HG03342 (cell line): ENCODE results near the gene XPNPEP2.
"Not testable (repeated sequence)": the region's sequence is repeated elsewhere in the genome, so short reads cannot be mapped to it uniquely, and the experiment has no call there.

Experiments used
- ATAC-seq: cut with Tn5 transposase; IDR thresholded peaks from one replicate; pipeline ENCODE4 v1.9.1; 2021; ENCODE audit warnings: mild to moderate bottlenecking, moderate library complexity; ENCODE audit not compliant: unreplicated experiment

XPNPEP2 gene

DNA sequence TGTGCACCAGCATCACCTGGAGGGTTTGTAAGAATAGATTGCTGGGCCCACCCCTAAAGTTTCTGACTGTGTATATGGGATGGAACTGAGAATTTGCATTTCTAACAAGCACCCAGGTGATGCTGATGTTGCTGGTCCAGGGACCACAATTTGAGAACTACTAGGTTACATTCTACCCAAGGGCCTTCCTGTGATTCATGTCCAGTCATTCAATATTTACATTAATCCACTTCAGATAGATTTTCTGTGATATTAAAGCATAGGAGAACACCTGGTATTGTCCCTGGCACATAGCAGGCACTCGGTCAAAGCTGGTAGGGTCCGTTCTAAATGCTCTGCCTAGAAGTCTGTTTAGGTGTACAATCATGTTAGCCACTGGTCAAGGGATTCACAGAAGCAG, 19.5 kb upstream of the XPNPEP2 start:
- no peak for ATAC-seq

DNA sequence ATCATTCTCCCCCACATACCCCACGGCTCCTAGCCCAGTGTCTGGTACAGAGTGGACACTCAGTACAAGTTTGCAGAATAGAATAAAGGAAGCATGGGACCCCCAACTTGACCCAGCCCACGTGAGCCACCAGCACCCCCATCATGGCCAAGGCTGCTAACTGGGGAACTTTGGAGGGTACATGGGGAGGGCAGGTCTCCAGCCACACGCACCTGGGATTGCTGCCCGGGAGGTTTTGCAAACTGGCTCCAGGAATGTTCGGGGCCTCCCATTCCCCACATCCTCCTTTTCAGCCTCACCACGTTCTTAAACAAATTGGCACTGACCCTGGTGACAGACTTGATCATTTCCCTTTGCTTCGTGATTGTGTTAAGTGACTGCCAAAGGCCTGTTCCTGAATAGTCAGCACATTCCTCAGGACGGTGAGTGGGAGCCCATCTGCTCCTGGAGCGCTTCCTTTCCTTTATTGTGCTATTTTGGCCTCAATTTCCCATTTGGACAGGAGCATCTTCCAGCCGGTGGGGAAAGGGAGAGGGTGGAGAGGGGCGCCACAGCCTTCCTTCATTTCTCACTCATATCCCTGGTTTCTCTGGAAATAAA, 18.7 kb upstream of the XPNPEP2 start:
- no peak for ATAC-seq

DNA sequence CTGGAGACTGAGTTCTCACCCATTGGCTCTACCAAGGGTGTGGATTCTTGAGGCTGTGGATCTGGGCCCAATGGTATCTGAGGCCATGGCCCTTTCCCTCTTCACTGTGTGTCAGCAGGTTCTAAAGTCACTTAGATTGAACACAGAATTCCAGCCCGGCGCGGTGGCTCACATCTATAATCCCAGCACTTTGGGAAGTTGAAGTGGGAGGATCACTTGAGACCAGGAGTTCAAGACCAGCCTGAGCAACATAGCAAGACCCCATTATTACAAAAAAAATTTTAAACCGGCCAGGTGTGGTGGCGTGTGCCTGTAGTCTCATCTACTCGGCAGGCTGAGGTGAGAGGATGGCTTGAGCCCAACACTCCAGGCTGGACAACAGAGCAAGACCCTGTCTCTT, 18.0 kb upstream of the XPNPEP2 start:
- no peak for ATAC-seq

DNA sequence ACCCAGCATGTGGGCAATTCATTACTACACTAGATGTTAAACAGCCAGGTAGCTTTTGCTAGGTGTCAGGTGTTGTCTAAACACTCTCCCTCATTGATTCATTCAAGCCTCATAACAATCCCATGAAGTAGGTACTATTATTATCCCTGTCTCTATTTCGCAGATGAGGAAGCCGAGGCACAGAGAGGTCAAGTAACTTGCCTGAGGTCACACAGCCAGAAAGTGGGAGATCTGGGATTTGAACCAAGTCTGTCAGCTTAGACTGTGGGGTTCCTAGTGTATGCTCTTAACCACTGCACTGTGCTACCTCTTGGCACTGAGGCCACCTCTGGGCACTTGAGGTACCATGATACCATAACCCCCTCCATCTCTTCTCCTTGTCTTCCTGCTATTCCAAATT, 17.4 kb upstream of the XPNPEP2 start:
- no peak for ATAC-seq

DNA sequence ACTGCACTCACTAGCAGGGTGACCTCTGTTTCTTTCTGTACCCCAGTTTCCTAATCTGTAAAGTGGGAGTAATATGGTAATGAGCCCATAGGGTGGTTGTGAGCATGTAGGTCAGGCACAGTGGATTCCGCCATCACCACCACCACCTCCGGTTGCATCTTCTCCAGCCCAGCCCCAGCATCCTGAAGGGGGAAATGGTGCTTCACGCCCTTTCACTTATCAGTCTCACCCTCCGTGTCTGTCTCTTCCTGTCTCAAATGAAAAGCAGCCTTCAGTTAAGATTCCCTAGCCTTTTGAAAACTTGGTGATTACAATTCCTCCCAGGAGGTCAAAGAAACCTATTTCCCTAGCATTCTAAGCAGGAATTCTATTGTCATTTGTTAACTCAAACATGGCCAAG, 16.9 kb upstream of the XPNPEP2 start:
- ATAC-seq: no peak

DNA sequence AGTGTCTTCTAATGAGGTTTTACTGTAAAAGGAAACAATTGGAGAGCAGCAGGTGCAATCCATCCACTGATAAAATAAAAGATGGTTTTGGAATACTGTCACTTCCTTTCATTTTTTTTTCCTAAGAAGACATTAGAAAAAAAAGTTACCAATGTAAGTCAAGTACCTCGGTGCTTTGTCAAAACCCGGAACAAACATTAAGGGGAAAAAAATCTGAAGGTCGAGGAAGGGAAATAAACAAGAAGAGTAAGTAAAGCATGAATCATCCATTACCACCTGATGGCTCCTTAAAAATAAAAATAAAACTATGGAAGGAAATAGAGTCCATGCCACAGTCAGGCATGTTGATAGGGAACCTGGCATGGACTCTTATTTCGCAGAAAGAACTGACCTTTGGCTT, 15.3 kb upstream of the XPNPEP2 start:
- ATAC-seq: no peak

DNA sequence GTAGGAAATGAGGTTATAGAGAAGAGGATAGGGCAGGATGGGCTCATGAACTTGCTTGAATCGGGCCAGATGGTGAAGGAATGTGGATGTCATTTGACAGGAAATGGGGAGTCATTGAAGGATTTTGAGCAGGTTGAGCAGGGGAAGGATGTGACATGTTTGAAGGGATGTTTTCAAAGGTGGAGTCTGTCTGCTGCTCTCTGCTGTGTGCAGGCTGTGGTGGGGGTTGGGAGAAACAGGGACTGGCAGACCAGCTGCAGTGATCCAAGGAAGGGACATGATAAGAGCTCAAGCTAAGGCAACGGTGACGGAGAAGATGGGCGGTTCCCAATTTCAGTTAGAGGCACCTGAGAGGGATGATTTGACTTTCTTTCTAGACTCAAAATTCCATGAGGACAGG, 14.0 kb upstream of the XPNPEP2 start:
- ATAC-seq: no peak

DNA sequence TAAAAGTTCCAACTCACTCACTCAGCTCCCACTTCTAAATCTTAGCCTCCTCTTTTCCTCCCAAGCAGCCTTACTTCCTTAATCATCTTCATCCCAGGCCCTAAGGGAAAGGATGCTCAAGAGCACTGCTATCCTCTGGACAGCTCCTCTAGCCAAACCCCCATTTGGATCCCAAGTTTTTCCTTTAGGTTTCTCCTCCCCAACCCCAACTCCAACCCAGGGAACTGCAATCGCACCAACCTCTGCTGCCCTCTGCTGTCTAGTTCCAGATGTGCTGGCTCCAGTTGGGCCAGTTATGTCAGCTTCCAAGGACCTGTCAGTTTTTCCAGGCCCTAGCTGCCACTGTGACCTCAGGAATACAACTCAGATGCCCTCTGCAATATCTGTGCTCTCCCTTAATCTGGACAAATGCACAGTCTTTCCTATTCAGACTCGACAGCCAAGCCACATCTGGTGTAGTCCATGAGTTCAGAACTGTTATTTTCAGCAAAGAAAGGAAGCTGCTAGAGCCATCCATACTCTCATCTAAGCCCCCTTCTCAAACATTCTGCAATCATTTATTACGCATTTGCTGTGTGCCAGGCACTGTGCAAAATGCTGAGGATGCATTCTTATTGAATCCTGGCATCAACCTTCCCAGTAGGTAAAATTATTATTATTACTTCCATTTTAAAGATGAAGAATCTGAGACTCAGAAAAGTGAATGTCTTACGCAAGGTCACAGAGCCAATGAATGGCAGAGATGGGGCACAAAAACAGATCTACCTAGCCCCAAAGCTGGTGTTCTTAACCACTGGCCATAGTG, 12.3 kb upstream of the XPNPEP2 start:
- peak; percentile 49 for ATAC-seq

DNA sequence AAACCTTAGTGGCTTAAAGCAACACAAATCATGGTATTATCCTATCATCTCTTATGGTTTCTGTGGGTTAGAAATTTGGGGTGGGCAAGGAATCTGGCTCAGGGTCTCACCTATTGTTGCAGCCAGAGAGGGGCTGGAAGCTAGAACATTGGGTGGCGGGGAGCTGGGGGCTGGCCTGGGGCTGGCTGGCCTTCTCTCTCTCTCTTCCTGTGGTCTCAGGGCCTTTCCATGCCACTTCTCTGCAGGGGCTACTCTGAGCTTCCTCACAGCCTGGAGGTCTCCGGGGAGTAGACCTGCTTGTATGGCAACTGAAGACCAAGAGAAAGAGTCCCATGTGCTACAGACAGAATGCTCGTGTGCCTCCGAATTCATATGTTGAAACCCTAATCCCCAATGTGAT, 10.7 kb upstream of the XPNPEP2 start:
- ATAC-seq: no peak

DNA sequence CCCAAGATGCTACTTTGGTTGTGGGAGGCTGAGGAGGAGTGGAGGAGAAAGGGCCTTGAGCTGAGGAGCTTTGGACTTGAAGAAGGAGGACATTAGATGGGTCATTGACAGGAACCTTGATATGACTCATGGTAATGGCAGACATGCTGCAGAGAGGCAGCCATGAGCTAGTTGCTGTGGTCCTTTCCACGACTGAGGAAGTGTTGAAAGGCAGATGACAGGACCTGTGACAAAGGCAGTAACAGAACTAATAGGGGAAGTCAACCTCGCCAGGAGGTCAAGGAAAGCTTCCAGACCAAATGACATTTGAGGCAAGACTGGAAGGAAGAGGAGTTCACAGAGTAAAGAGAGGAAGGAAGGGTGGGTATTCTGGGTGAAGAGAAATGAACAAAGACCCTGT, 7.6 kb upstream of the XPNPEP2 start:
- no peak for ATAC-seq

DNA sequence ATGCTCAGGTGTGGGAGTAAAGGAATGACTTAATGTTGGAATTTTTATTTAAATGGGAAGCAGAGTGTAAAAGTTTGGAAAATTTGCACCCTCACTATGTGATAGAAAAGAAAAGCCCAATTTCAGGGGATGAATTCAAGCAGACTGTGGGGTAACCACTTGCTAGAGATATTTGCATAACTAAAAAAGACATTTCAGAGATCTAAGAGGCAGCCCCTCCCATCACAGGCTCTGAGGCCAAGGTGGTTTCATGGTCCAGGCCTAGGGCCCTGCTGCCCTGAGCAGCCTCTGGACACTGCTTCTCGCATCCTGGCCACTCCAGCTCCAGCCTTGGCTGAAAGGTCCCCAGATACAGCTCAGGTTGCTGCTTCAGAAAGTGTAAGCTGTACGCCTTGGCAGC, 5.9 kb upstream of the XPNPEP2 start:
- no peak for ATAC-seq

DNA sequence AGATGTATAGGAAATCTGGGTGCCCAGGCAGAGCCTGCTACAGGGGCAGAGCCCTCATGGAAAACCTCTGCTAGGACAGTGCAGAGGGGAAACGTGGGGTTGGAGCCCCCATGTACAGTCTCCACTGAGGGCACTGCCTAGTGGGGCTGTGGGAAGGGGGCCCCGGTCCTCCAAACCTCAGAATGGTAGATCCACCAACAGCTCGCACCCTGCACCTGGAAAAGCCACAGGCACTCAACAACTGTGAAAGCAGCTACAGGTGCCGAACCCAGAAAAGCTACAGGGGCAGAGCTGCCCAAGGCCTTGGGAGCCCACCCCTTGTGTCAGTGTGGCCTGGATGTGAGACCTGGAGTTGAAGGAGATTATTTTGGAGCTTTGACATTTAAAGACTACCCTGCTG, 5.4 kb upstream of the XPNPEP2 start:
- ATAC-seq: no peak

DNA sequence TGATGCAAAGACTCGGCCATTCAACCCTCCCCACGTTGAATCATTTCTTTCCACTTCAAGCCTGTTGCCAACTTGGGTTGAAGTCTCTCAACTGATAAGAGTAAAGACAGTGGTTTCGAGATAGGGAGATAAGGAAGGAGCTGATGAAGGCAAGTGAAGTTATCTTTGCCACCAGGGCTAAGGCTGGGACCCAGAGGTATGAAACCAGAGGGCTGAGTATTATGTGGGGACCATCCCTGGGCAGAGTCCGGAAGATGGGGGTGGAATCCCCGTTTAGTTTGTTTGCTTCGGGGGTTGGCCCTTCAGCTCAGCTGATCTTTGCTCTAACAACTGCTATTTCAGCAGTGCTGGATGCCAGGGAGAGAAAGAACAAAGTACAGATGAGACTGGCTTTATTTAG, 2.3 kb upstream of the XPNPEP2 start:
- ATAC-seq: no peak

DNA sequence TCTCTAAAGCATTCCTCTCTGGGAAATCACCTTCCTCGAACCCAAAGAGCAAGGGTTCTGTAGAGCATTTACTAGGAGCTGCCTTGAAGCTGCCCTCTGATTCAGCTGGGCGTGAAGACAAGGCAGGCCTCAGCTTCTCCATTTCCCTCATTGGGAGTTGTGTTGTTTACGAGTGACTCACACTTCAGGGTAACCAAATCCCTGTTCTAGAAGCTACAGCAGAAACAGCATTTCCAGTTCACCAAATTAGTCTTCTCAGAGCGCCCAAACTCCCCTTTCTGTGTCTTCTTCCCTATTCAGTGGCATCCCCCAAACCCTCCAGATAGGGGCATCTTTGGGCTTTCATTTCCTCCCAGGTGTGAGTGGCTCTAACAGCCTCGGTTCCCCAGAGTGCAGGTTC, 863 bp upstream of the XPNPEP2 start:
- ATAC-seq: no peak

DNA sequence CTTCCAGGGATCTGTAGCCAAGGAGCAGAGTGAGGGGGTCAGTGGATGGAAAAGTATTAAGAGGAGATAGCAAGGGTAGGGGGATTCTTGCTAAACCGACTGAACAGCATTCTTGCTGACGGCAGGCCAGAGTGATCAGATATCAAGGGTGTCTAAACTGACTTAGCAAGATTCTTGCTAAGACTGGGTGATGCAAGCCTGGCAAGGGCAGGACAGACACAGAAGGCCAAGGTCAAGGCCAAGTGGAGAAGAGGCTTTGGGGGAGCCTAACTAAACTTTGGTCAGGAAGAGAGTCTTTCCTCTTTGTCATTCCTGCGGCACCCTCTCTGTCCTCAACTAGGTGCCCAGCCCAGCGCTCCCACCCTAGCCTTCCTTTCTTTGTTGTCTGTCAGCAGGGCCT, 799 bp downstream of the XPNPEP2 start:
- no peak for ATAC-seq

DNA sequence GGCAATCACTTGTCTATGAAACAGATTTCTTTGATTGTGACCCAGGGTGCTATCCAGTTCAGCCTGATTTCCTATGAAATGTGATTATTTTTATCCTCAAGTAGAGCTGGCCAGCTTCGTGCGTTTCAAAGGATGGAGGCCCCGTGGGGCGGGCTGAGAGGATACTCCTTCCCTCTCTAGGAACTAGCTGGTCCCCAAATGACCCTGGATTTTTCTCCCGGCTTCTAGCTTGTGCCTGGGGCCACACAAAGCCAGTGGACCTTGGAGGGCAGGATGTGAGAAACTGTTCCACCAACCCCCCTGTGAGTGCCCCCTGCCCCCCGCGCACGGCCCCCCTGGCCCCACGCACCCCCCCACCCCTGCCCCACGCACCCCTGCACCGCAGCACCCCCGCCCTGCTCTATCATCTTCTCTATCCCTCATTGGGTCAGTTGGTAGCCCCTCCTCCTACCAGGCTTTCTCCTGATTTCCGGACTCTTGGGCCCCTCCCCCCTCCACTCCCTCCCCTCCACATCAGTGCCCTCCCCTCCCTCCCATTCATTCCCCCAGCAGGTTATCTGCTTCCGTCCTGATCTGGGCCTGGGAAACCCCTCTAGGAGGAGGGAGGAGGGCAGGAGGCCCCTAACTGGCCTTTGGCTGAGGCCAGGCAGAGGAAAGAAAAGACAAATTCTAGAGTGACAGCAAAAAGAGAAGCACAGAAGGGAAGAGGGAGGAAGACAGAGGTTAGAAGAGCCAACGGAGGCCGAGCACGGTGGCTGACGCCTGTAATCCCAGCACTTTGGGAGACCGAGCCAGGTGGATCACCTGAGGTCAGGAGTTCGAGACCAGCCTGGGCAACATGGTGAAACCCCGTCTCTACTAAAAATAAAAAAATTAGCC, 3.3 kb downstream of the XPNPEP2 start:
- ATAC-seq: no peak

DNA sequence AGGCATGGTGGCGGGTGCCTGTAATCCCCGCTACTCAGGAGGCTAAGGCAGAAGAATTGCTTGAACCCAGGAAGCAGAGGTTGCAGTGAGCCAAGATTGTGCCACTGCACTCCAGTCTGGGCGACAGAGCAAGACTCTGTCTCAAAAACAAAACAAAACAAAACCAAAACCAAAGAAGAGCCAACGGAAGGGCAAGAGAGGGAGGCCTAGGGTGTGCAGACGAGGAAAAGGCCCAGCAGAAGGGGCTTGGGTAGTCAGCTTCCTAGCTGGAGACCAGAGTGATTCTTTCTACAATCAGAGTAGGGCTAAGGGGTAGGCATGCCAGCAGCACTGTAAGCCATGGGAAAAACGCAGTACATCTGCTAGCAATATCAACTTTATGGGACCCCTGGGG, 4.0 kb downstream of the XPNPEP2 start:
- not testable (repeated sequence) for ATAC-seq

DNA sequence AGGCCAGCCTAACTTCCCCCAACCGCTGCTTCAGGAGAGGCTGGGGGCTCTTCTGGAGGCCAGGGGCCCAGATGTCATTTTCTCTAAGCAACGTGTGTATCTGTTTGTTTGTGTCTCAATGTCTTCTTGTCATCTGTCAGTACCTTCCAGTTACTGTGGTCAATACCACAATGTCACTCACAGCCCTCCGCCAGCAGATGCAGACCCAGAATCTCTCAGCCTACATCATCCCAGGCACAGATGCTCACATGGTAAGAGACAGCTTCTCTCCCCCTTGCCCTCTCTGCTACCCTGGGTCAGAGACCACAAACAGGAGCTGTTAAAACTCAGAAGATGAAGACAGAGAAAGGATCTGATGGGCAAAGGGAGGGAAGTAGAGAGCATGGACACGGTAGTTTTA, 5.0 kb downstream of the XPNPEP2 start:
- no peak for ATAC-seq

DNA sequence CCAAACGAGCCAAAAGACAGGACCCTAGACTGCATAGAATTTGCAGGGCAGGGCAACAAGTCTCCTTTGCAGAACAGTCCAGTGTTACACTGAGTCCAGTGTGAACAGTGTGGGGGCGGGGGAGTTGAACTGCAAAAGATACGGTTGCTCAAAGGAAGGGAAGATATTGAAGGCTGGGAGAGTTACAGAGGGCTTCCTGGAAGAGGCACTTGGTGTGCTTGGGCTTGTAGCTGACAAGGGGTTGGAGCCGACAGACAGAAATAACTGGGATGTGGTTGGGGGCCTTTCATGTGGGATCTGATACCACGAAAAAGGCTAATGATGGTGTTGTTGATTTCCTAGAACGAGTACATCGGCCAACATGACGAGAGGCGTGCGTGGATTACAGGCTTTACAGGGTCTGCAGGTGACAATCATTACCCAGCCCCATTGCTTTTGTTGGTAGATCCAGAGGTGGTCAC, 6.1 kb downstream of the XPNPEP2 start:
- ATAC-seq: no peak

DNA sequence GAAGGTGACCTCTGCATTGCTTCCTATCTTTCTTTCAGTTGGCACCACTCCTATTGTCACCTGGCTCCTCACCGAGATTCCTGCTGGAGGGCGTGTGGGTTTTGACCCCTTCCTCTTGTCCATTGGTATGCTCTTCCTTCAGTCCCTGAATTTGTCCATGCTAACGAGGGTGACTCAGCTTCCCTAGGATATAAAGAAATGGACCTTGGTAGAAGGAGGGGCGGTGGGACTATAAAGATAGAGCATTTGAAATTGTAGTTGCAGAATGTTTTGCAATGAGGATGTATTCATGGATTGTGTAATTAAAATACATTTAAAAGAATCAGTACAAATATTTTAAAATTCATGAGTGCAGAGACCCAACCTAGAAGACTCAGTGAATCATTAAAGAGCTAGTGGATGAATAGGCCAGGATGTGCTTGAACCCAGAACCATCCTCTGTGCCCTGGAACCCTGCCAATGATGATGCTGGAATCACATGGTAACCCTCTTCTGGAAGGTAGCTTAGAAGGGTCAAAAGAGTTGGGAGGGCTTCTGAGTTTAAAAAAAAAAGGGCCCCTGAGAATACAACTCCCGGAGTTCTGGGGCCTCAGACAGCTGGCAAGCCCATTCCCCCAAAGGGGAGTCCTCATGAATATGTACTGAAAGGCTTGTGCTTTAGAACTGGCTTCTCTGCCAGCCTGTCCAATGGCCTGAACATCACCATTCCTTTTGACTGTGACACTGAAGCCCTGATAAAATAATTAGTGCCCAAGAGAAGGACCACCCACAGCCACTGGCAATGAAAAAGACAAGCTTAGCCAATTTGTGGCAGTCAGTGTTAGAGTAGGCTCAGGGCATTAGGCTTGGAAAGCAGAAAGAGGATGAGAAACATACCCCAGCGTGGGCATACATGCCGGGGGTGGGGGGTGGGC, 8.0 kb downstream of the XPNPEP2 start:
- ATAC-seq: no peak

DNA sequence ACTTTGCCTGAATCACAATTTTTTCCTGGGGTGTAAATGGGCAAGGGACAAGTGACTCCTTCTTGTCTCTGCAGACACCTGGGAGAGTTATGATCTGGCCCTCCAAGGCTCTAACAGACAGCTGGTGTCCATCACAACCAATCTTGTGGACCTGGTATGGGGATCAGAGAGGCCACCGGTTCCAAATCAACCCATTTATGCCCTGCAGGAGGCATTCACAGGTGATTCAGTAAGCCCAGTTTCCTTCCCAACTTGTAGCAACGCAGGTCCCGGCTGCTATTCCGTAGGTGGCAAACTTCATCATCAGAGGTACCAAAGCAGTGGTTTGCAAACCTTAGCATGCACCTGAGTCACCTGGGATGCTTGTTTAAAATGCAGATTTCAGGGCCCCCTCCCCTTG, 8.8 kb downstream of the XPNPEP2 start:
- ATAC-seq: no peak
